ENCODE measurements around the gene ACOX3.
"Not testable (repeated sequence)": the region's sequence is repeated elsewhere in the genome, so short reads cannot be mapped to it uniquely, and the experiment has no call there.

ACOX3 gene

DNA sequence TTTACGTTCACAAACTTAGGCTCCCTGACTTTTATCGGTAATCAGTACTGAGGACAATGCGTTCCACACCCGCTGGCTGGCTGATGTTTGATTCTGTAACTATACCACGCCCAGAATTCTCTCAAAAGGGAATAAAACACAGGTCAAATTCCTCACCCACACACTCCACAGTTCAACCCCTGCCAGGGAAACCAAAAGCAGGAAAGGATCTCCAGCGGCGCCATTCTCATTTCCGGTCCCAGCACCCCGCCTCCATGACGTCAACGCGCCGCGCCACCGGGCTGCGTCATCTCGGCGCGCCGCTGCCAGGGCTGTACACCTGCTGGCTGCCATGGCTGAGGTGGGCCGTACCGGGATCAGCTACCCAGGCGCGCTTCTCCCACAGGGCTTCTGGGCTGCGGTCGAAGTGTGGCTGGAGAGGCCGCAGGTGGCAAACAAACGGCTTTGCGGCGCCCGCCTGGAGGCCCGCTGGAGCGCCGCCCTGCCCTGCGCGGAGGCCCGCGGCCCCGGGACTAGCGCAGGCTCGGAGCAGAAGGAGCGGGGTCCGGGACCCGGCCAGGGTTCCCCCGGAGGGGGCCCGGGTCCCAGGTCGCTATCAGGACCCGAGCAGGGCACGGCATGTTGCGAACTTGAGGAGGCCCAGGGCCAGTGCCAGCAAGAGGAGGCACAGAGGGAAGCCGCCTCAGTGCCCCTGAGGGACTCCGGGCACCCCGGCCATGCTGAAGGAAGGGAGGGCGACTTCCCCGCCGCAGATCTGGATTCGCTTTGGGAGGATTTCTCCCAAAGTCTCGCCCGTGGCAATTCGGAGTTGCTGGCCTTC is at the start of gene ACOX3, which contains the start of gene TRMT44:
ACOX3 (minus strand) TSS at position 232 of the 820 bp plus-strand sequence. CDS start 24,202 bp downstream, outside the sequence.
TRMT44 (plus strand) TSS at position 286 of the 820 bp plus-strand sequence; CDS start at position 332, 46 bp downstream.
- Histone ChIP-seq H3K27ac (peak within 1 kb of the TSS; percentile 93), H3K9me3 (no peaks in the 10 kb centered on the region), H3K27me3 (no peaks in the 10 kb centered on the region), H3K36me3 (no peaks in the 10 kb centered on the region), H3K4me3 (ENCODE audit: low read depth in 1 of 2, low read length in 1 of 2) (peak within 1 kb of the TSS; percentile 91 to 92), H3K4me1 (ENCODE audit: control insufficient read depth in 1 of 2, insufficient read depth in 1 of 2, low read depth in 1 of 2, low read length in 1 of 2) (peaks cover 20 to 23% of the 10 kb centered on the region in 2 experiments)
- TF ChIP-seq, protein P1, sequence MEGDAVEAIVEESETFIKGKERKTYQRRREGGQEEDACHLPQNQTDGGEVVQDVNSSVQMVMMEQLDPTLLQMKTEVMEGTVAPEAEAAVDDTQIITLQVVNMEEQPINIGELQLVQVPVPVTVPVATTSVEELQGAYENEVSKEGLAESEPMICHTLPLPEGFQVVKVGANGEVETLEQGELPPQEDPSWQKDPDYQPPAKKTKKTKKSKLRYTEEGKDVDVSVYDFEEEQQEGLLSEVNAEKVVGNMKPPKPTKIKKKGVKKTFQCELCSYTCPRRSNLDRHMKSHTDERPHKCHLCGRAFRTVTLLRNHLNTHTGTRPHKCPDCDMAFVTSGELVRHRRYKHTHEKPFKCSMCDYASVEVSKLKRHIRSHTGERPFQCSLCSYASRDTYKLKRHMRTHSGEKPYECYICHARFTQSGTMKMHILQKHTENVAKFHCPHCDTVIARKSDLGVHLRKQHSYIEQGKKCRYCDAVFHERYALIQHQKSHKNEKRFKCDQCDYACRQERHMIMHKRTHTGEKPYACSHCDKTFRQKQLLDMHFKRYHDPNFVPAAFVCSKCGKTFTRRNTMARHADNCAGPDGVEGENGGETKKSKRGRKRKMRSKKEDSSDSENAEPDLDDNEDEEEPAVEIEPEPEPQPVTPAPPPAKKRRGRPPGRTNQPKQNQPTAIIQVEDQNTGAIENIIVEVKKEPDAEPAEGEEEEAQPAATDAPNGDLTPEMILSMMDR (IDR thresholded peaks at IDR 0.05) = peak; percentile 60

DNA sequence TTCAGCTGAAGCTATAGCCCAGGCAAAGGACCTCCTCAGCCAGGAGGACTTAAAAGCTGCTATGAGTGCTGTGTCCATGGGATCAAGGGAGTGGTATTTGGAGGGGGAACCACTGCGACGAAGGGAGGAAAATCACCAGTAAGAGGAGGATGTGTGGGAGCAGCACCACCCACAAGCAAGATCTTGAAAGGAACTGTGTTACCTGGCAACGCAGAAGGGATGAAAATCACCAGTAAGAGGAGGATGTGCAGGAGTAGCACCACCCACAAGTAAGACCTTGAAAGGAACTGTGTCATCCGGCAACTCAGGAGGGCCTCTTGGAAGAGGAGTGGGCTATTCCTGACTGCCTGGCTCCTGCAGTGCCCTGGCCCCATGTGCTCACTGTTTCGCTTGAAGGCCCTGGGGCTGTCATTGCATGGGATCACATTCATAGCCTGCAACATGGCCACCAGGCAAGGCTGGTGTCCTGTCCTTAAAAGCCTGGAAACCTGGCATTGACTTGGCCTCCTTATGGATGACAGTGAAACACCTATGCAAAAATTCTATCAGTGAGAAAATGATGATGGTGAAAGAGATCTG is 48.4 kb upstream of the ACOX3 start:
- H3K9me3 ChIP-seq = no peaks in the 10 kb centered on the region
- no peak overlapping the region for H3K4me3 ChIP-seq (ENCODE audit: low read depth in 1 of 2, low read length in 1 of 2)

DNA sequence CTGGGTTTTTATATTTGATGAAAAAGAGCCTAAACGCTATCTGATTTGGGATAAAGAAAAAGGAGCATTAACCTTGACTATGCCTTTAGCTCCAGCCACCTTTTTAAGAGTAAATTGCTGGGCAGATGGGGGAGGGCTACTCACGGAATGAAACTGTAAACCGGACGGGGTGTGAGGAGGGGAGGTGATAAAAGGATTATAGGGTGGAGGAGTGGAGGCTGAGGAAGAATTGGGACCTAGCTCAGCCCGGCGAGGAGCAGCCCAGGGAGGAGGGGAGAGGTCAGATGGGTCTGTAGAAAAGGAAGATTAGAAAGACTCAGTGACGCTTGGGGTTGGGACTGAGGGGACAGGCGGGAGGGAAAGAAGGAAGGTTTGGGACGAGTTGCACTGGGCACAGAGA is 46.1 kb upstream of the ACOX3 start:
- not testable (repeated sequence) for H3K9me3 ChIP-seq

More for the DNA sequence above, 48.4 kb upstream of the ACOX3 start:
- H3K27ac ChIP-seq = no peak overlapping the region
- H3K36me3 ChIP-seq = no peaks in the 10 kb centered on the region
- no peaks in the 10 kb centered on the region for H3K27me3 ChIP-seq
- no peaks in the 10 kb centered on the region for H3K4me1 ChIP-seq (ENCODE audit: control insufficient read depth in 1 of 2, insufficient read depth in 1 of 2, low read depth in 1 of 2, low read length in 1 of 2)
- TF ChIP-seq, protein P1 (IDR thresholded peaks at IDR 0.05) = no peak

DNA sequence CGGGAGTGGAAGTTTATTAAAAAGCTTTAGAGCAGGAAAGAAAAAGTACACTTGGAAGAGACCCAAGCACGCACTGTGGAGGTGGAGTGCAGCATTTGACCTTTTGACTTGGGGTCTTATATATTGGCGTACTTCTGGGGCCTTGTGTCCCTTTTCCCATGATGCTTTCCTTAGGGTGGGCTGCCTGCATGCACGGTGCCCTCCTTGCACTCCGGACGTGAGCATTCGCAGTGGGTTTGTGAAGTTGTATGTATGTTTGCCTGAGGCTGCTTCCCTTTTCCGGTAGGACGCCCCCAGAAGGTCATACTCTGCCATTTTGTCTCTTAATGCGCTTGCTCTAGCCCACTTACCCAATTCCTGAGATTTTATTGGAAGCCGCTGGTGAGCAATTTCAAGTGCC is 39.7 kb upstream of the ACOX3 start:
- Histone ChIP-seq H3K27me3 (no peaks in the 10 kb centered on the region), H3K36me3 (peaks cover 21% of the 10 kb centered on the region), H3K4me1 (ENCODE audit: control insufficient read depth in 1 of 2, insufficient read depth in 1 of 2, low read depth in 1 of 2, low read length in 1 of 2) (no peaks in the 10 kb centered on the region), H3K9me3 (no peaks in the 10 kb centered on the region), H3K4me3 (ENCODE audit: low read depth in 1 of 2, low read length in 1 of 2) (no peak overlapping the region), H3K27ac (no peak overlapping the region)
- TF ChIP-seq, protein P1 (IDR thresholded peaks at IDR 0.05) = no peak

More for the DNA sequence above, 46.1 kb upstream of the ACOX3 start:
- H3K27ac ChIP-seq; H3K4me3 ChIP-seq (ENCODE audit: low read depth in 1 of 2, low read length in 1 of 2); H3K27me3 ChIP-seq; H3K4me1 ChIP-seq (ENCODE audit: control insufficient read depth in 1 of 2, insufficient read depth in 1 of 2, low read depth in 1 of 2, low read length in 1 of 2); H3K36me3 ChIP-seq: not testable (repeated sequence)

DNA sequence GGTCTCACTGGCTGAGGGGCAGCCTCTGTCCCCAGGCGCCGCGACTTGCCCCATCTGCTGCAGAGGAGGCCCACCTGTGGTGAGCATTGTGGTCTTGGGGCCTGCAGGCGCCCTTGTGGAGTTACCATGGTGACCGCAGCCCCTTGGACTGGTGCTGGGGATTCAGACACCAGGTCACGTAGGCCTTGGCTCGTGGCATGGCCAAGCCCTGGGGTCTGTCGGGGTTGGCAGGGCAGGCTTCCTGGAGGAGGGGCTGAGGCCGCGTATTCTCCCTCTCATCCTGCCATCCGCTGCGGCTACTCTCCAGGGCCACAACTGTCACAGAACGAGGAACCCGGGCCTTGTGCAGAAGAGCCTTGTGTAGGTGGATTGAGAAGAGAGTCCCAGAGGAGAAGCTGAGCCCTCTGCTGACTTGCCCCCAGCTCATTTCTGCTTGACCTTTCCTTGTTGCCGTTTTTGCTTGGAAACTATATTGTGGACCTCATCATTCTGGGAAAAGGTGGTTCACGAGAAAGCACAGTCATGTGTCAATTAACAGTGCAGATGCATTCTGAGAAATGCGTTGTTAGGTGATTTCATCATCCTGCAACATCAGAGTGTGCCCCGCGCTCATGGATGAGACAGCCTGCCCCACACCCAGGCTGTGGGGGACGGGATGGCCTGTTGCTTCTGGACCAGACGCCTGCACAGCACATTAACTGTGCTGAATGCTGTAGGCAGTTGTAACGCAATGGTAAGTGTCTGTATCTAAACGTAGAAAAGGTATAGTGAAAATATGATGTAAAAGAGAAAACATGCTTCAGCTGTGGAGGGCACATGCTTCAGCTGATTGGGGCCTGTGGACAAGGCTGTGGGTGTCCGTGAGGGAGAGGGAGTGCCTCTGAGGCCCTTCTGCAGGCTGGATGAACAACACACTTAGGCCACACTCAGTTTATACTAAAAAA is 38.5 kb upstream of the ACOX3 start:
- Histone ChIP-seq H3K4me1 (ENCODE audit: control insufficient read depth in 1 of 2, insufficient read depth in 1 of 2, low read depth in 1 of 2, low read length in 1 of 2) (no peaks in the 10 kb centered on the region), H3K9me3 (no peaks in the 10 kb centered on the region), H3K27me3 (no peaks in the 10 kb centered on the region), H3K27ac (no peak overlapping the region), H3K36me3 (peaks cover 26% of the 10 kb centered on the region), H3K4me3 (ENCODE audit: low read depth in 1 of 2, low read length in 1 of 2) (no peak overlapping the region)
- TF ChIP-seq, protein P1 (IDR thresholded peaks at IDR 0.05) = no peak

Data from neutrophil (primary cell).